Transverse colon (tissue), 4 donors: ENCODE data around the gene TXNDC17.

Experiments used
- CTCF ChIP-seq, 5 experiments: fragments of 200-600 bp in 3 of 5; fragments of 450-650 bp in 2 of 5; sonication (generic) in 3 of 5; IDR thresholded peaks; 1 replicate in 2 of 5; 2 replicates in 3 of 5; pipeline ENCODE4 v1.5.1; 2016 to 2017; ENCODE audit warnings: antibody characterized with exemption in 5 of 5, inconsistent platforms in 3 of 5, mild to moderate bottlenecking in 2 of 5, moderate library complexity in 1 of 5
- EP300 ChIP-seq: sonication (generic); formaldehyde crosslinking; IDR thresholded peaks from one replicate; pipeline ENCODE4 v1.6.1; 2017; ENCODE audit warnings: antibody characterized with exemption, low read depth
- POLR2A ChIP-seq: fragments of 450-650 bp; IDR thresholded peaks from one replicate; pipeline ENCODE4 v1.6.1; 2016; ENCODE audit warnings: antibody characterized with exemption, mild to moderate bottlenecking, moderate library complexity
- POLR2AphosphoS5 ChIP-seq, 3 donors: sonication (generic); formaldehyde crosslinking; IDR thresholded peaks; one replicate each; pipeline ENCODE4 v1.6.1; 2016; ENCODE audit warnings: antibody characterized with exemption in 3 of 3

GRCh38 chr17:6597727-6598126 is 43.1 kb upstream of the TXNDC17 start:
- TF ChIP-seq POLR2AphosphoS5 (IDR thresholded peaks at IDR 0.05): no peak
- no peak for TF ChIP-seq POLR2A
- no peak for TF ChIP-seq CTCF (IDR thresholded peaks at IDR 0.05)
- TF ChIP-seq EP300: no peak
